ENCODE measurements around the gene PASK. TPM values are rescaled to one million over a fixed set of nuclear protein-coding genes. Genes with fewer than 3 reads are reported as not detected.

PASK gene
- polyA plus RNA-seq, 1 donor (not counting 4 experiments of a cell fraction or from before 2014, with no cell fraction given): 4.3 TPM

DNA sequence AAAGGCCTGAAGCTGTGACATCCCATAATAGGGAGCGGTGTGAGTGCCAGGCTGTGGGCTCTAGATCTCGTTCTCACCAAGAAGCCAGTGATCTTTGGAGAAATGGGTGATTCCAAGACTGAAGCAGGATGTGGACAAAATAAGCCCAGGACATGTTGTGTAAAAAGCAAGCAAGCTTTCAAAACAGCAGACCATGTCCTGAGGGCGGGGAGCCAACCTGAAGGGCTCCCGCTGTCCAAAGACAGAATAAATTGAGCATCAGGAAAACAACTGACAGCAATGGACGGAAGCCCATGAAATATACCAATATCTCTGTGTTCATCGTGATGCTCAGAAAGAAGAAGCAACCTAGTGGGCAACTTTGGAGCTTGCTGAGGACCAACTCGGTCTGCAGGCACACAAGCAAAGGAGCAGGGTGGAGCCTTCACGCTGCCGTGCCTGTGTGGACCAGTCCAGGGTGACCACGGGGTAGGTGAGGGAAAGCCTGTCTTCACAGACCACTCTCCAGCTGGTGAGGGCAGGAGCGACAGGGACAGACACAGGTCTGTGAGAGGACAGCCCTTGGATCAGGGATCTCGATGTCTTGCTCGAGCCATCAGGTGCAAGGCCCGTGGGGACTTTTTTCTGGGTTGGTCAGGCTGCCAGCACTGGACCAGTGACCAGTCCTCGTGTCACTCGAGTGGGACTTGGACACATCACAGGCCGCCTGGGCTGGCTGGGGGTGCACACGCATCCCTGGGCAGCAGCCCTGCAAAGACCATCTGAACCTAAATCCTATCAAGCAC, 68.7 kb downstream of the PASK start:
- Histone ChIP-seq H2AFZ (ENCODE audit: control insufficient read depth, low read length) (no peak overlapping the region), H3K27ac (ENCODE audit: control insufficient read depth, insufficient read depth, low read length) (no peak overlapping the region), H3K4me1 (ENCODE audit: control insufficient read depth, extremely low read depth, insufficient read depth, low read length) (no peaks in the 10 kb centered on the region), H3K4me3 (ENCODE audit: control insufficient read depth in 2 of 3, extremely low read depth in 1 of 3, insufficient read depth in 2 of 3, low read depth in 1 of 3, low read length in 3 of 3) (no peak overlapping the region), H3K9me3 (ENCODE audit: control insufficient read depth, low read depth, low read length) (no peaks in the 10 kb centered on the region), H3K79me2 (ENCODE audit: control insufficient read depth, insufficient read depth, low read length) (no peaks in the 10 kb centered on the region), H3K4me2 (ENCODE audit: control insufficient read depth, extremely low read depth, insufficient read depth, low read depth, low read length) (no peak overlapping the region), H4K20me1 (ENCODE audit: control insufficient read depth, extremely low read depth, insufficient read depth, low read length) (no peaks in the 10 kb centered on the region), H3K9ac (ENCODE audit: control insufficient read depth, extremely low read depth, insufficient read depth, low read length) (no peak overlapping the region), H3K9me1 (ENCODE audit: control insufficient read depth, extremely low read depth, insufficient read depth, low read length) (no peaks in the 10 kb centered on the region), H3K27me3 (ENCODE audit: control insufficient read depth, extremely low read depth, insufficient read depth, low read length) (no peaks in the 10 kb centered on the region), H3K36me3 (ENCODE audit: control insufficient read depth in 2 of 2, extremely low read depth in 1 of 2, insufficient read depth in 2 of 2, low read length in 2 of 2) (no peaks in the 10 kb centered on the region)
- FAIRE-seq (no peak), DNase-seq (ENCODE audit: low read depth, low spot score) (no peak)
- dilution Hi-C loops (cut with MboI; ENCODE audit: extremely low pct_ligation_motif_present, low sequenced_read_pairs): no loop called here
- TF ChIP-seq, protein P1, sequence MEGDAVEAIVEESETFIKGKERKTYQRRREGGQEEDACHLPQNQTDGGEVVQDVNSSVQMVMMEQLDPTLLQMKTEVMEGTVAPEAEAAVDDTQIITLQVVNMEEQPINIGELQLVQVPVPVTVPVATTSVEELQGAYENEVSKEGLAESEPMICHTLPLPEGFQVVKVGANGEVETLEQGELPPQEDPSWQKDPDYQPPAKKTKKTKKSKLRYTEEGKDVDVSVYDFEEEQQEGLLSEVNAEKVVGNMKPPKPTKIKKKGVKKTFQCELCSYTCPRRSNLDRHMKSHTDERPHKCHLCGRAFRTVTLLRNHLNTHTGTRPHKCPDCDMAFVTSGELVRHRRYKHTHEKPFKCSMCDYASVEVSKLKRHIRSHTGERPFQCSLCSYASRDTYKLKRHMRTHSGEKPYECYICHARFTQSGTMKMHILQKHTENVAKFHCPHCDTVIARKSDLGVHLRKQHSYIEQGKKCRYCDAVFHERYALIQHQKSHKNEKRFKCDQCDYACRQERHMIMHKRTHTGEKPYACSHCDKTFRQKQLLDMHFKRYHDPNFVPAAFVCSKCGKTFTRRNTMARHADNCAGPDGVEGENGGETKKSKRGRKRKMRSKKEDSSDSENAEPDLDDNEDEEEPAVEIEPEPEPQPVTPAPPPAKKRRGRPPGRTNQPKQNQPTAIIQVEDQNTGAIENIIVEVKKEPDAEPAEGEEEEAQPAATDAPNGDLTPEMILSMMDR (optimal IDR thresholded peaks at IDR 0.05 in 1 of 3, IDR thresholded peaks at IDR 0.05 in 1 of 3, conservative IDR thresholded peaks at IDR 0.05 in 1 of 3; ENCODE audit: extremely low read depth in 1 of 3, insufficient read depth in 2 of 3, low read length in 3 of 3): no peak
- no peak for TF ChIP-seq EZH2 (IDR thresholded peaks at IDR 0.05; ENCODE audit: low read length)

- H3K27ac ChIP-seq (ENCODE audit: control insufficient read depth, insufficient read depth, low read length): no peak overlapping the region
- dilution Hi-C loops (cut with MboI; ENCODE audit: extremely low pct_ligation_motif_present, low sequenced_read_pairs): no loop called here
- H3K4me1 ChIP-seq (ENCODE audit: control insufficient read depth, extremely low read depth, insufficient read depth, low read length): no peaks in the 10 kb centered on the region
- H3K27me3 ChIP-seq (ENCODE audit: control insufficient read depth, extremely low read depth, insufficient read depth, low read length): peaks cover 7% of the 10 kb centered on the region
- peaks cover 0 to 2% of the 10 kb centered on the region in 2 experiments for H3K36me3 ChIP-seq (ENCODE audit: control insufficient read depth in 2 of 2, extremely low read depth in 1 of 2, insufficient read depth in 2 of 2, low read length in 2 of 2)
- H2AFZ ChIP-seq (ENCODE audit: control insufficient read depth, low read length): no peak overlapping the region
- no peak overlapping the region for H3K9ac ChIP-seq (ENCODE audit: control insufficient read depth, extremely low read depth, insufficient read depth, low read length)
- no peak for FAIRE-seq
- H3K9me1 ChIP-seq (ENCODE audit: control insufficient read depth, extremely low read depth, insufficient read depth, low read length): no peaks in the 10 kb centered on the region
- TF ChIP-seq EZH2 (IDR thresholded peaks at IDR 0.05; ENCODE audit: low read length): no peak
- TF ChIP-seq, protein P1 (optimal IDR thresholded peaks at IDR 0.05 in 1 of 3, IDR thresholded peaks at IDR 0.05 in 1 of 3, conservative IDR thresholded peaks at IDR 0.05 in 1 of 3; ENCODE audit: extremely low read depth in 1 of 3, insufficient read depth in 2 of 3, low read length in 3 of 3): no peak
- H3K79me2 ChIP-seq (ENCODE audit: control insufficient read depth, insufficient read depth, low read length): no peaks in the 10 kb centered on the region
- no peak overlapping the region for H3K4me2 ChIP-seq (ENCODE audit: control insufficient read depth, extremely low read depth, insufficient read depth, low read depth, low read length)
- no peaks in the 10 kb centered on the region for H3K9me3 ChIP-seq (ENCODE audit: control insufficient read depth, low read depth, low read length)
- DNase-seq (ENCODE audit: low read depth, low spot score): no peak
- H4K20me1 ChIP-seq (ENCODE audit: control insufficient read depth, extremely low read depth, insufficient read depth, low read length): no peaks in the 10 kb centered on the region
- H3K4me3 ChIP-seq (ENCODE audit: control insufficient read depth in 2 of 3, extremely low read depth in 1 of 3, insufficient read depth in 2 of 3, low read depth in 1 of 3, low read length in 3 of 3): no peak overlapping the region
Observed at GRCh38 chr2:241074901-241075540, 74.3 kb downstream of the PASK start.
